Osteoblast (primary cell): ENCODE data around the gene PDE5A. TPM values are rescaled to one million over a fixed set of nuclear protein-coding genes. Genes with fewer than 3 reads are reported as not detected.
"Not testable (repeated sequence)": the region's sequence is repeated elsewhere in the genome, so short reads cannot be mapped to it uniquely, and the experiment has no call there.

Experiments used
- DNase-seq: peaks from one replicate; pipeline ENCODE4 v3.0.0; 2011; ENCODE audit warnings: low spot score, mixed read lengths; ENCODE audit not compliant: insufficient read length; ENCODE audit errors: missing footprints
- H2AFZ ChIP-seq: 2 replicates; pipeline ENCODE4 v1.6.0; 2011; ENCODE audit warnings: mild to moderate bottlenecking, low read length
- H3K27ac ChIP-seq: 2 replicates; pipeline ENCODE4 v1.5.1; 2011; ENCODE audit warnings: mild to moderate bottlenecking, low read depth, low read length, moderate library complexity
- H3K27me3 ChIP-seq: 2 replicates; pipeline ENCODE4 v1.6.0; 2012; ENCODE audit warnings: mild to moderate bottlenecking, control low read depth, inconsistent platforms, low read length, moderate library complexity; ENCODE audit not compliant: insufficient read depth
- H3K36me3 ChIP-seq: 2 replicates; pipeline ENCODE4 v1.5.1; 2011; ENCODE audit warnings: mild to moderate bottlenecking, low read length, control low read depth, moderate library complexity; ENCODE audit not compliant: insufficient read depth
- H3K4me1 ChIP-seq: 2 replicates; pipeline ENCODE4 v1.5.1; 2011; ENCODE audit warnings: mild to moderate bottlenecking, low read length, control low read depth, moderate library complexity; ENCODE audit not compliant: insufficient read depth
- H3K4me2 ChIP-seq: 2 replicates; pipeline ENCODE4 v1.6.0; 2011; ENCODE audit warnings: mild to moderate bottlenecking, low read length; ENCODE audit not compliant: insufficient read depth
- H3K4me3 ChIP-seq: fragments of 200-600 bp; sonication (generic); 3 replicates; pipeline ENCODE4 v1.5.1; 2012; ENCODE audit warnings: mild to moderate bottlenecking, low read length, inconsistent platforms; ENCODE audit not compliant: insufficient read depth
- H3K79me2 ChIP-seq: 2 replicates; pipeline ENCODE4 v1.6.0; 2012; ENCODE audit warnings: mild to moderate bottlenecking, low read length, control low read depth, inconsistent platforms; ENCODE audit not compliant: insufficient read depth
- H3K9me3 ChIP-seq: 2 replicates; pipeline ENCODE4 v1.5.1; 2011; ENCODE audit warnings: low read depth, low read length, control low read depth
- H4K20me1 ChIP-seq: 2 replicates; pipeline ENCODE4 v1.6.0; 2012; ENCODE audit warnings: mild to moderate bottlenecking, low read length, control low read depth; ENCODE audit not compliant: insufficient read depth
- CTCF ChIP-seq: IDR thresholded peaks from 2 replicates; pipeline ENCODE4 v1.5.1; 2011; ENCODE audit warnings: mild to moderate bottlenecking, low read depth, low read length, moderate library complexity; ENCODE audit errors: extremely low read depth
- total RNA-seq: library from RNA; depleted of rRNA; stranded (reverse); fragments of >200 nt; gene quantifications from 2 replicates; pipeline ENCODE4 v1.2.3, GENCODE V29; 2012

The PDE5A gene
- total RNA-seq, 1 donor = 140 TPM

- Histone ChIP-seq H3K9me3 (no peaks in the 10 kb centered on the region), H2AFZ (no peak overlapping the region), H3K27ac (no peak overlapping the region), H3K36me3 (no peaks in the 10 kb centered on the region), H3K4me3 (no peak overlapping the region), H3K4me1 (peaks cover 17% of the 10 kb centered on the region), H3K27me3 (no peaks in the 10 kb centered on the region), H4K20me1 (no peaks in the 10 kb centered on the region), H3K79me2 (no peaks in the 10 kb centered on the region), H3K4me2 (no peak overlapping the region)
- TF ChIP-seq CTCF = no peak
- DNase-seq = no peak
These were observed 37.1 kb upstream of the PDE5A start for GRCh38 chr4:119665752-119666151.

- no peaks in the 10 kb centered on the region for H3K36me3 ChIP-seq
- no peaks in the 10 kb centered on the region for H4K20me1 ChIP-seq
- peak overlapping the region; percentile 50 for H3K4me3 ChIP-seq
- H2AFZ ChIP-seq = peak overlapping the region; percentile 73
- no peak for TF ChIP-seq CTCF
- H3K4me1 ChIP-seq = peaks cover 25% of the 10 kb centered on the region
- no peak for DNase-seq
- no peaks in the 10 kb centered on the region for H3K79me2 ChIP-seq
- H3K9me3 ChIP-seq = no peaks in the 10 kb centered on the region
- H3K27ac ChIP-seq = peak overlapping the region; percentile 39
- peak overlapping the region; percentile 78 for H3K4me2 ChIP-seq
- H3K27me3 ChIP-seq = no peaks in the 10 kb centered on the region
These were observed 35.7 kb upstream of the PDE5A start for GRCh38 chr4:119664168-119664907.

GRCh38 chr4:119663160-119663788 is 34.7 kb upstream of the PDE5A start:
- peak overlapping the region; percentile 80 for H2AFZ ChIP-seq
- peak overlapping the region; percentile 50 for H3K4me3 ChIP-seq
- H3K9me3 ChIP-seq = no peaks in the 10 kb centered on the region
- no peak for TF ChIP-seq CTCF
- no peaks in the 10 kb centered on the region for H4K20me1 ChIP-seq
- H3K4me1 ChIP-seq = peaks cover 29% of the 10 kb centered on the region
- no peak for DNase-seq
- peak overlapping the region; percentile 29 for H3K27ac ChIP-seq
- no peaks in the 10 kb centered on the region for H3K27me3 ChIP-seq
- no peaks in the 10 kb centered on the region for H3K79me2 ChIP-seq
- peak overlapping the region; percentile 78 for H3K4me2 ChIP-seq
- H3K36me3 ChIP-seq = no peaks in the 10 kb centered on the region

- H3K4me3 ChIP-seq, H3K4me2 ChIP-seq, H3K27me3 ChIP-seq, H3K79me2 ChIP-seq, DNase-seq, H3K36me3 ChIP-seq, H3K9me3 ChIP-seq, H3K27ac ChIP-seq, H4K20me1 ChIP-seq: not testable (repeated sequence)
- H3K4me1 ChIP-seq = peaks cover 35% of the 10 kb centered on the region
- H2AFZ ChIP-seq = peak overlapping the region; percentile 34
These were observed 34.0 kb upstream of the PDE5A start for GRCh38 chr4:119662612-119663011.
